H1 (cell line): ENCODE results near the gene DUSP23. TPM values are rescaled to one million over a fixed set of nuclear protein-coding genes. Genes with fewer than 3 reads are reported as not detected.

Experiments
- CTCF ChIA-PET: fragments of 300-600 bp; sonication (Branson Sonifier 250); formaldehyde crosslinking; loops from one replicate; lab custom pipeline; 2021; ENCODE audit not compliant: partially characterized antibody; lab: Charles Lee
- POLR2A ChIA-PET: fragments of 300-600 bp; sonication (Branson Sonifier 250); formaldehyde crosslinking; loops from one replicate; lab custom pipeline; 2021; ENCODE audit warnings: inconsistent platforms; ENCODE audit not compliant: partially characterized antibody; lab: Charles Lee
- DNase-seq, 2 experiments: peaks; one replicate each; pipeline versions ENCODE4 v3.0.0 to v3.0.0-alpha.2; 2010 to 2022; ENCODE audit warnings: low spot score in 2 of 2, low read depth in 1 of 2, mixed read lengths in 1 of 2
- FAIRE-seq: peaks from 2 replicates; lab custom pipeline; 2011; peaks lifted over from hg19 to GRCh38; lab: Jason Lieb, UNC
- H2AFZ ChIP-seq: 2 replicates; pipeline ENCODE4 v1.8.1; 2012; ENCODE audit warnings: low read length, inconsistent platforms
- H2AK5ac ChIP-seq: 2 replicates; pipeline ENCODE4 v1.6.1; 2013; ENCODE audit warnings: low read depth, low read length
- H2BK120ac ChIP-seq: replicated peaks from 2 replicates; pipeline ENCODE3; 2013; ENCODE audit warnings: low read depth, low read length, inconsistent platforms
- H2BK12ac ChIP-seq: 2 replicates; pipeline ENCODE4 v1.6.1; 2013; ENCODE audit warnings: low read depth, low read length
- H2BK15ac ChIP-seq: 2 replicates; pipeline ENCODE4 v1.6.1; 2013; ENCODE audit warnings: low read length
- H2BK20ac ChIP-seq: 2 replicates; pipeline ENCODE4 v1.6.1; 2013; ENCODE audit warnings: low read length
- H2BK5ac ChIP-seq: 2 replicates; pipeline ENCODE4 v1.6.1; 2013; ENCODE audit warnings: low read depth, low read length
- H3K14ac ChIP-seq: 2 replicates; pipeline ENCODE4 v1.6.1; 2013; ENCODE audit warnings: inconsistent platforms; ENCODE audit not compliant: insufficient read length
- H3K18ac ChIP-seq: 2 replicates; pipeline ENCODE4 v1.6.1; 2013; ENCODE audit warnings: low read length; ENCODE audit errors: extremely low read depth
- H3K23ac ChIP-seq: 2 replicates; pipeline ENCODE4 v1.6.1; 2013; ENCODE audit warnings: inconsistent platforms; ENCODE audit not compliant: insufficient read length
- H3K23me2 ChIP-seq: 2 replicates; pipeline ENCODE4 v1.6.1; 2013; ENCODE audit warnings: low read depth, low read length
- H3K27ac ChIP-seq: 2 replicates; pipeline ENCODE4 v1.6.1; 2011; ENCODE audit warnings: low read depth, low read length, inconsistent platforms
- H3K27me3 ChIP-seq, 4 experiments: replicated peaks in 1 of 4; 1 replicate in 1 of 4; 2 replicates in 3 of 4; pipeline versions ENCODE4 v1.6.1 to v1.8.1; 2011 to 2013; ENCODE audit warnings: low read length in 3 of 4, mild to moderate bottlenecking in 3 of 4, inconsistent platforms in 2 of 4, mixed read lengths in 2 of 4, moderate library complexity in 1 of 4; ENCODE audit not compliant: control insufficient read depth in 3 of 4, insufficient read depth in 3 of 4; ENCODE audit errors: extremely low read depth in 1 of 4
- H3K36me3 ChIP-seq, 4 experiments: 2 replicates each; pipeline versions ENCODE4 v1.6.1 to v1.8.1; 2011 to 2013; ENCODE audit warnings: mild to moderate bottlenecking in 4 of 4, low read length in 3 of 4, moderate library complexity in 2 of 4, control low read depth in 1 of 4, inconsistent platforms in 1 of 4; ENCODE audit not compliant: insufficient read depth in 4 of 4, control insufficient read depth in 2 of 4
- H3K4ac ChIP-seq: replicated peaks from 2 replicates; pipeline ENCODE3; 2013; ENCODE audit warnings: low read length, low read depth, mixed read lengths, inconsistent platforms; ENCODE audit not compliant: insufficient read length
- H3K4me1 ChIP-seq, 4 experiments: replicated peaks in 1 of 4; 1 replicate in 1 of 4; 2 replicates in 3 of 4; pipeline versions ENCODE4 v1.6.1 to v1.8.1; 2011 to 2013; ENCODE audit warnings: low read length in 3 of 4, inconsistent platforms in 2 of 4, mixed read lengths in 1 of 4; ENCODE audit not compliant: insufficient read depth in 4 of 4, control insufficient read depth in 3 of 4
- H3K4me2 ChIP-seq, 2 experiments: 2 replicates each; pipeline versions ENCODE4 v1.6.1 to v1.8.1; 2011 to 2013; ENCODE audit warnings: low read depth in 2 of 2, low read length in 2 of 2, control low read depth in 1 of 2, inconsistent platforms in 1 of 2, mild to moderate bottlenecking in 1 of 2; ENCODE audit not compliant: insufficient read depth in 1 of 2
- H3K4me3 ChIP-seq, 4 experiments: fragments of 200-600, 300-600 bp in 1 of 4; sonication (generic), shearing (Covaris generic), sonication (Bioruptor Twin) in 1 of 4; 2 replicates each; pipeline versions ENCODE4 v1.5.1 to v1.8.1; 2011 to 2016; ENCODE audit warnings: low read length in 4 of 4, low read depth in 3 of 4, control low read depth in 2 of 4, inconsistent platforms in 2 of 4, mild to moderate bottlenecking in 2 of 4, mixed read lengths in 1 of 4, moderate library complexity in 1 of 4; ENCODE audit not compliant: insufficient read depth in 2 of 4; ENCODE audit errors: extremely low read depth in 1 of 4
- H3K56ac ChIP-seq: replicated peaks from 2 replicates; pipeline ENCODE3; 2013; ENCODE audit warnings: low read depth, mild to moderate bottlenecking, mixed read lengths, low read length, inconsistent platforms; ENCODE audit not compliant: insufficient read length
- H3K79me1 ChIP-seq: 2 replicates; pipeline ENCODE4 v1.6.1; 2013; ENCODE audit warnings: low read depth, low read length, control low read depth
- H3K79me2 ChIP-seq, 2 experiments: 2 replicates each; pipeline versions ENCODE4 v1.6.1 to v1.8.1; 2012 to 2013; ENCODE audit warnings: low read length in 2 of 2, mild to moderate bottlenecking in 2 of 2, inconsistent platforms in 1 of 2; ENCODE audit not compliant: insufficient read depth in 2 of 2, control insufficient read depth in 1 of 2
- H3K9ac ChIP-seq, 4 experiments: replicated peaks in 1 of 4; 1 replicate in 1 of 4; 2 replicates in 3 of 4; pipeline versions ENCODE4 v1.6.1 to v1.8.1; 2011 to 2013; ENCODE audit warnings: low read depth in 3 of 4, low read length in 3 of 4, control low read depth in 2 of 4, mild to moderate bottlenecking in 2 of 4, moderate library complexity in 2 of 4, inconsistent platforms in 1 of 4; ENCODE audit errors: extremely low read depth in 1 of 4
- H3K9me3 ChIP-seq, 2 experiments: 2 replicates each; pipeline versions ENCODE4 v1.6.1 to v1.8.1; 2012 to 2013; ENCODE audit warnings: mild to moderate bottlenecking in 2 of 2, moderate library complexity in 2 of 2, control low read depth in 1 of 2, inconsistent platforms in 1 of 2, low read depth in 1 of 2, low read length in 1 of 2, mixed read lengths in 1 of 2; ENCODE audit not compliant: insufficient read depth in 2 of 2
- H4K20me1 ChIP-seq, 2 experiments: replicated peaks in 1 of 2; 2 replicates each; pipeline versions ENCODE3 to v1.8.1; 2011 to 2013; ENCODE audit warnings: inconsistent platforms in 2 of 2, low read length in 2 of 2, mild to moderate bottlenecking in 1 of 2; ENCODE audit not compliant: insufficient read depth in 2 of 2, control insufficient read depth in 1 of 2
- H4K5ac ChIP-seq: 2 replicates; pipeline ENCODE4 v1.6.1; 2013; ENCODE audit warnings: low read length, low read depth, mixed read lengths, inconsistent platforms; ENCODE audit not compliant: insufficient read length
- H4K8ac ChIP-seq: 2 replicates; pipeline ENCODE4 v1.8.0; 2013; ENCODE audit warnings: mild to moderate bottlenecking, moderate library complexity, low read length, inconsistent platforms; ENCODE audit not compliant: insufficient read depth; ENCODE audit errors: extremely low read depth
- H4K91ac ChIP-seq: replicated peaks from 2 replicates; pipeline ENCODE3; 2013; ENCODE audit warnings: low read length, mixed read lengths, inconsistent platforms; ENCODE audit not compliant: insufficient read length
- ASH2L ChIP-seq: fragments of 200-600, 300-600 bp; sonication (generic); IDR thresholded peaks from one replicate; pipeline ENCODE4 v1.7.1; 2017; ENCODE audit warnings: low read length
- BACH1 ChIP-seq: IDR thresholded peaks from 2 replicates; pipeline ENCODE4 v1.6.1; 2012; ENCODE audit warnings: low read length, improper control_type of control experiment
- KDM5A ChIP-seq: fragments of 200-600 bp; IDR thresholded peaks from 2 replicates; pipeline ENCODE4 v1.7.1; 2012; ENCODE audit warnings: mild to moderate bottlenecking, low read length, inconsistent platforms, mixed read lengths
- POLR2AphosphoS5 ChIP-seq: IDR thresholded peaks from 2 replicates; pipeline ENCODE4 v1.6.1; 2011; ENCODE audit warnings: low read depth, low read length
- SIRT6 ChIP-seq: IDR thresholded peaks from one replicate; pipeline ENCODE4 v1.7.1; 2012; ENCODE audit warnings: low read length, inconsistent platforms
- SIX5 ChIP-seq: IDR thresholded peaks from 2 replicates; pipeline ENCODE4 v1.6.1; 2011; ENCODE audit warnings: mild to moderate bottlenecking, low read depth, low read length
- SRF ChIP-seq: IDR thresholded peaks from 2 replicates; pipeline ENCODE4 v1.6.1; 2011; ENCODE audit warnings: mild to moderate bottlenecking, low read depth, low read length, moderate library complexity
- TAF1 ChIP-seq: IDR thresholded peaks from 2 replicates; pipeline ENCODE4 v1.6.1; 2011; ENCODE audit warnings: mild to moderate bottlenecking, low read depth, low read length
- USF2 ChIP-seq: IDR thresholded peaks from 2 replicates; pipeline ENCODE4 v1.6.1; 2011; ENCODE audit warnings: low read length, improper control_type of control experiment
- WGBS, 2 experiments: shearing (Covaris generic) in 1 of 2; methylation state at CpG; one replicate each; pipeline versions ENCODE4 v1.1.6 to v1.1.7; 2013 to 2015; ENCODE audit warnings: low lambda C conversion rate in 2 of 2, mixed read lengths in 2 of 2, inconsistent platforms in 1 of 2, low coverage in 1 of 2, missing lambda C conversion rate in 1 of 2; ENCODE audit not compliant: insufficient replicate concordance in 2 of 2, insufficient coverage in 1 of 2, insufficient read length in 1 of 2; ENCODE audit errors: extremely low coverage in 1 of 2, missing lambda C conversion rate in 1 of 2; 5-methylcytosine and 5-hydroxymethylcytosine counted together
- polyA plus RNA-seq, 7 experiments: library from polyadenylated mRNA; depleted of rRNA in 3 of 7; stranded (reverse) in 5 of 7; unstranded in 2 of 7; fragments of >200 nt in 5 of 7; fragments of 200-250 nt in 2 of 7; gene quantifications; 1 replicate in 5 of 7; 2 replicates in 1 of 7; 4 replicates in 1 of 7; pipeline versions ENCODE4 v1.2.1 to v1.2.3, GENCODE V29; 2011 to 2013; ENCODE audit warnings: missing spikeins in 2 of 7, mixed read lengths in 2 of 7
- total RNA-seq: library from RNA; stranded (reverse); fragmentation: NEBNext Ultra II Directional; extraction: Animal tissue kit (Norgen Biotek cat#: 25700); gene quantifications from 2 replicates; pipeline ENCODE4 v1.2.1, GENCODE V29; 2021
- TF ChIP-seq, protein P1 (sequence below): IDR thresholded peaks from 2 replicates; pipeline ENCODE4 v1.6.1; 2012; ENCODE audit warnings: inconsistent platforms
- TF ChIP-seq, protein P2 (sequence below): IDR thresholded peaks from 2 replicates; pipeline ENCODE4 v1.6.1; 2012; ENCODE audit warnings: low read length, inconsistent platforms

The DUSP23 gene
- total and polyA plus RNA-seq, 2 of the 8 experiments (the other 6 are each of a cell fraction or from before 2014, with no cell fraction given), result 45.8 to 80.1 TPM

- Histone ChIP-seq H2BK12ac (no peak overlapping the region), H2AFZ (no peak overlapping the region), H3K4ac (no peak overlapping the region), H3K18ac (no peak overlapping the region), H3K23ac (no peak overlapping the region), H3K36me3 (no peaks in the 10 kb centered on the region), H3K56ac (no peak overlapping the region), H3K27me3 (no peaks in the 10 kb centered on the region; a peak in 2 of 7 replicates), H3K14ac (no peak overlapping the region), H3K9me3 (no peaks in the 10 kb centered on the region), H3K79me1 (no peaks in the 10 kb centered on the region), H3K4me3 (no peak overlapping the region), H3K9ac (no peak overlapping the region), H4K91ac (no peak overlapping the region), H3K4me2 (no peak overlapping the region), H2BK15ac (no peak overlapping the region), H3K79me2 (no peaks in the 10 kb centered on the region), H2AK5ac (no peak overlapping the region), H2BK20ac (no peak overlapping the region), H4K8ac (no peak overlapping the region), H4K20me1 (no peaks in the 10 kb centered on the region), H3K27ac (no peak overlapping the region), H2BK120ac (no peak overlapping the region), H3K23me2 (no peaks in the 10 kb centered on the region), H3K4me1 (peaks cover 0 to 4% (median 3%) of the 10 kb centered on the region in 4 experiments; a peak in 1 of 7 replicates), H2BK5ac (no peak overlapping the region), H4K5ac (no peak overlapping the region)
- ChIA-PET POLR2A (interaction anchor here (0.6 kb wide), 1 partner anchor 98 kb away, joined by 3 read pairs; the partner anchor contains the start of gene TAGLN2), CTCF (interaction anchor here (0.6 to 11.2 kb wide), 14 partner anchors 8 to 229 kb away, joined by 3 to 175 read pairs (median 4); partner anchors contain the start of gene FCRL6)
- WGBS, 2 experiments, result 75% methylated on average over 2 of the region's 3 CpGs; no CpG with 5 or more reads in 1 of the 2 experiments
- no peak for FAIRE-seq
- DNase-seq, result no peak
- TF ChIP-seq TAF1 (no peak), SIRT6 (no peak), USF2 (no peak), KDM5A (no peak), SIX5 (no peak), POLR2AphosphoS5 (no peak), BACH1 (no peak), SRF (no peak), ASH2L (no peak)
- TF ChIP-seq, protein P1, sequence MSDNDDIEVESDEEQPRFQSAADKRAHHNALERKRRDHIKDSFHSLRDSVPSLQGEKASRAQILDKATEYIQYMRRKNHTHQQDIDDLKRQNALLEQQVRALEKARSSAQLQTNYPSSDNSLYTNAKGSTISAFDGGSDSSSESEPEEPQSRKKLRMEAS, result no peak
- TF ChIP-seq, protein P2, sequence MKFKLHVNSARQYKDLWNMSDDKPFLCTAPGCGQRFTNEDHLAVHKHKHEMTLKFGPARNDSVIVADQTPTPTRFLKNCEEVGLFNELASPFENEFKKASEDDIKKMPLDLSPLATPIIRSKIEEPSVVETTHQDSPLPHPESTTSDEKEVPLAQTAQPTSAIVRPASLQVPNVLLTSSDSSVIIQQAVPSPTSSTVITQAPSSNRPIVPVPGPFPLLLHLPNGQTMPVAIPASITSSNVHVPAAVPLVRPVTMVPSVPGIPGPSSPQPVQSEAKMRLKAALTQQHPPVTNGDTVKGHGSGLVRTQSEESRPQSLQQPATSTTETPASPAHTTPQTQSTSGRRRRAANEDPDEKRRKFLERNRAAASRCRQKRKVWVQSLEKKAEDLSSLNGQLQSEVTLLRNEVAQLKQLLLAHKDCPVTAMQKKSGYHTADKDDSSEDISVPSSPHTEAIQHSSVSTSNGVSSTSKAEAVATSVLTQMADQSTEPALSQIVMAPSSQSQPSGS, result no peak
Measured at GRCh38 chr1:159827549-159827948, 46.8 kb downstream of the DUSP23 start.
